Measurements from ENCODE around the gene FYN. TPM values are rescaled to one million over a fixed set of nuclear protein-coding genes. Genes with fewer than 3 reads are reported as not detected.
A peak's percentile ranks its signal among the peaks of the same experiment; 100 is the strongest.

FYN gene
- total and polyA plus RNA-seq, 10 of the 15 experiments (the other 5 are each of a cell fraction or from before 2014, with no cell fraction given) = 51.4 to 247 (median 138) TPM

GRCh38 chr6:111717621-111718020 is 155.6 kb downstream of the FYN start:
- ChIA-PET POLR2A (interaction anchor here (1.5 kb wide), 1 partner anchor 19 kb away, joined by 3 read pairs; no protein-coding TSS in a partner anchor), RAD21 (ENCODE audit: unreplicated experiment) (interaction anchor here (1.3 to 1.7 kb wide), 2 partner anchors 46 to 326 kb away, joined by 3 to 5 read pairs; no protein-coding TSS in a partner anchor), CTCF (interaction anchor here (0.5 to 1.5 kb wide), 5 partner anchors 47 to 709 kb away, joined by 3 to 5 read pairs (median 4); no protein-coding TSS in a partner anchor), SMC1A (ENCODE audit: uncharacterized antibody, unreplicated experiment) (interaction anchor here (0.8 to 1.4 kb wide), 4 partner anchors 18 to 280 kb away, joined by 3 to 5 read pairs (median 4); no protein-coding TSS in a partner anchor)
- TSS peak; percentile 11 for BruUV-seq (replicated peaks)
- Histone ChIP-seq H3K4me1 (ENCODE audit: control insufficient read depth, insufficient read depth, low read length) (peaks cover 4% of the 10 kb centered on the region), H3K27me3 (replicated peaks in 1 of 2; ENCODE audit: control insufficient read depth in 2 of 2, insufficient read depth in 2 of 2, low read length in 1 of 2) (no peaks in the 10 kb centered on the region), H3K36me3 (ENCODE audit: control insufficient read depth in 2 of 2, insufficient read depth in 2 of 2, low read length in 1 of 2) (peaks cover 15 to 30% of the 10 kb centered on the region in 2 experiments), H3K4me2 (ENCODE audit: control insufficient read depth, insufficient read depth) (no peak overlapping the region), H3K4me3 (no peak overlapping the region), H3K27ac (ENCODE audit: control insufficient read depth, insufficient read depth) (no peak overlapping the region), H3K79me2 (ENCODE audit: control insufficient read depth, insufficient read depth, low read length) (peaks cover 16% of the 10 kb centered on the region), H3K9ac (ENCODE audit: control insufficient read depth, insufficient read depth, low read length) (no peak overlapping the region), H4K20me1 (ENCODE audit: control insufficient read depth, insufficient read depth) (no peaks in the 10 kb centered on the region), H2AFZ (ENCODE audit: control insufficient read depth, low read depth, low read length) (no peak overlapping the region), H3K9me3 (replicated peaks; ENCODE audit: control insufficient read depth, insufficient read depth, low read length) (no peaks in the 10 kb centered on the region)
- 72% methylated on average over 4 of the region's 4 CpGs for WGBS (ENCODE audit: insufficient coverage, insufficient replicate concordance, low lambda C conversion rate, missing lambda C conversion rate)
- DNase-seq (ENCODE audit: low read depth, low spot score) (no peak), FAIRE-seq (no peak), ATAC-seq (no peak)
- no peak for TF ChIP-seq ESRRA (IDR thresholded peaks at IDR 0.05; ENCODE audit: low read length)
- no peak for TF ChIP-seq GATAD2B (conservative IDR thresholded peaks at IDR 0.05; ENCODE audit: low read depth)
- TF ChIP-seq RFX5 (IDR thresholded peaks at IDR 0.05; ENCODE audit: low read depth, low read length) = no peak
- TF ChIP-seq BCL11A (IDR thresholded peaks at IDR 0.05; ENCODE audit: low read depth, low read length) = no peak
- no peak for TF ChIP-seq ZZZ3 (IDR thresholded peaks at IDR 0.05; ENCODE audit: control insufficient read depth, insufficient read length, low read depth)
- no peak for TF ChIP-seq ZSCAN29 (IDR thresholded peaks at IDR 0.05)
- intact Hi-C loops (cut with micrococcal nuclease; ENCODE audit: unreplicated experiment) = no loop called here
- in situ Hi-C loops (cut with MboI) = loop anchor here (25.0 kb wide), 1 partner anchor 595 kb away; no protein-coding TSS in a partner anchor

- no peak overlapping the region for H3K4me2 ChIP-seq (ENCODE audit: control insufficient read depth, insufficient read depth)
- no peaks in the 10 kb centered on the region for H3K9me3 ChIP-seq (replicated peaks; ENCODE audit: control insufficient read depth, insufficient read depth, low read length)
- peaks cover 16 to 36% of the 10 kb centered on the region in 2 experiments for H3K36me3 ChIP-seq (ENCODE audit: control insufficient read depth in 2 of 2, insufficient read depth in 2 of 2, low read length in 1 of 2)
- H3K27me3 ChIP-seq (replicated peaks in 1 of 2; ENCODE audit: control insufficient read depth in 2 of 2, insufficient read depth in 2 of 2, low read length in 1 of 2) = no peaks in the 10 kb centered on the region
- BruUV-seq (replicated peaks) = no TSS peak
- no peak overlapping the region for H3K27ac ChIP-seq (ENCODE audit: control insufficient read depth, insufficient read depth)
- DNase-seq (ENCODE audit: low read depth, low spot score) (no peak), ATAC-seq (no peak), FAIRE-seq (no peak)
- CTCF ChIA-PET = no interaction called here
- POLR2A ChIA-PET = interaction anchor here (0.7 kb wide), 2 partner anchors 260 to 262 kb away, joined by 6 read pairs; no protein-coding TSS in a partner anchor
- H4K20me1 ChIP-seq (ENCODE audit: control insufficient read depth, insufficient read depth) = no peaks in the 10 kb centered on the region
- H3K4me1 ChIP-seq (ENCODE audit: control insufficient read depth, insufficient read depth, low read length) = no peaks in the 10 kb centered on the region
- no peak overlapping the region for H3K9ac ChIP-seq (ENCODE audit: control insufficient read depth, insufficient read depth, low read length)
- peaks cover 5% of the 10 kb centered on the region for H3K79me2 ChIP-seq (ENCODE audit: control insufficient read depth, insufficient read depth, low read length)
- RAD21 ChIA-PET (ENCODE audit: unreplicated experiment) = no interaction called here
- H2AFZ ChIP-seq (ENCODE audit: control insufficient read depth, low read depth, low read length) = no peak overlapping the region
- in situ Hi-C loops (cut with MboI) = loop anchor here (25.0 kb wide), 1 partner anchor 596 kb away; no protein-coding TSS in a partner anchor
- SMC1A ChIA-PET (ENCODE audit: uncharacterized antibody, unreplicated experiment) = interaction anchor here (0.9 to 1.9 kb wide), 3 partner anchors 10 to 280 kb away, joined by 3 to 4 read pairs (median 4); no protein-coding TSS in a partner anchor
- intact Hi-C loops (cut with micrococcal nuclease; ENCODE audit: unreplicated experiment) = no loop called here
- WGBS (ENCODE audit: insufficient coverage, insufficient replicate concordance, low lambda C conversion rate, missing lambda C conversion rate) = 20% methylated on average over 3 of the region's 3 CpGs
- H3K4me3 ChIP-seq = no peak overlapping the region
- no peak for TF ChIP-seq BCL11A (IDR thresholded peaks at IDR 0.05; ENCODE audit: low read depth, low read length)
Observed at GRCh38 chr6:111716325-111716724, 156.9 kb downstream of the FYN start.
